Psoas muscle (tissue), 8 donors: ENCODE measurements around the gene IL18R1. TPM values are rescaled to one million over a fixed set of nuclear protein-coding genes. Genes with fewer than 3 reads are reported as not detected.
"Not testable (repeated sequence)": the region's sequence is repeated elsewhere in the genome, so short reads cannot be mapped to it uniquely, and the experiment has no call there.

Experiments
- ATAC-seq, 4 donors: fragments of 200-7000 bp; cut with Tn5 transposase; one replicate each; pipeline ENCODE4 v1.9.1; 2020; ENCODE audit warnings: moderate library complexity in 3 of 4, mild to moderate bottlenecking in 2 of 4
- DNase-seq, 2 donors: peaks; one replicate each; pipeline ENCODE4 v3.0.0-alpha.2; 2020
- H3K27ac ChIP-seq: fragments of 200-600 bp; one replicate; pipeline ENCODE4 v1.8.0; 2022
- H3K27me3 ChIP-seq, 3 donors: fragments of 200-600 bp in 1 of 3; one replicate each; pipeline versions ENCODE4 v1.6.1 to v1.8.0; 2013 to 2022; ENCODE audit warnings: low read length in 2 of 3, mild to moderate bottlenecking in 2 of 3, moderate library complexity in 1 of 3; ENCODE audit not compliant: insufficient read depth in 3 of 3
- H3K36me3 ChIP-seq, 2 donors: fragments of 200-600 bp in 1 of 2; one replicate each; pipeline versions ENCODE4 v1.6.1 to v1.8.0; 2013 to 2022; ENCODE audit warnings: low read depth in 1 of 2, mild to moderate bottlenecking in 1 of 2, moderate library complexity in 1 of 2; ENCODE audit not compliant: insufficient read depth in 1 of 2
- H3K4me1 ChIP-seq: fragments of 200-600 bp; one replicate; pipeline ENCODE4 v1.8.0; 2022
- H3K4me3 ChIP-seq: fragments of 200-600 bp; one replicate; pipeline ENCODE4 v1.8.0; 2022; ENCODE audit warnings: mild to moderate bottlenecking
- H3K9me3 ChIP-seq: fragments of 200-600 bp; one replicate; pipeline ENCODE4 v1.8.0; 2022
- WGBS, 3 donors: extraction: QIAGEN DNeasy Blood & Tissue Kit; methylation state at CpG; one replicate each; pipeline versions ENCODE4 v1.1.6 to v1.1.7; 2013; 5-methylcytosine and 5-hydroxymethylcytosine counted together
- intact Hi-C, 2 donors: fragments of 100-400 bp; cut with DNase I; formaldehyde crosslinking; loops; one replicate each; pipeline versions ENCODE4 v1.11.0 to v1.14.2; 2022
- polyA plus RNA-seq, 3 donors: library from polyadenylated mRNA; stranded (reverse); fragments of 200-250 nt; gene quantifications; one replicate each; pipeline ENCODE4 v1.2.3, GENCODE V29; 2013
- total RNA-seq, 4 donors: library from RNA; stranded (reverse); fragmentation: NEBNext Ultra II Directional in 2 of 4; extraction: Animal tissue kit (Norgen Biotek cat#: 25700) in 2 of 4; gene quantifications; one replicate each; pipeline versions ENCODE4 v1.2.1 to v1.2.4, GENCODE V29; 2021 to 2023
- TF ChIP-seq, protein P1 (sequence below): fragments of 200-600 bp; IDR thresholded peaks from one replicate; pipeline ENCODE4 v1.8.0; 2022; ENCODE audit warnings: antibody characterized with exemption
- donor health status: healthy with polysubstance abuse.
- donor health status: DM: no; HTN: no; CAD: no; lungs with moderate emphysema.
- donor health status: Bipolar disorder and iron deficiency.
- donor health status: healthy.
- donor health status: DM: yes; HTN: yes; CAD: no.
- donor health status: DM: no; HTN: no; CAD: no.
- donor health status: DM: no; HTN: no; CAD: no.
- donor health status: DM: yes; HTN: yes; CAD: no.

IL18R1 gene
- total and polyA plus RNA-seq, 7 donors = 0.26 to 2.1 (median 0.83) TPM

DNA sequence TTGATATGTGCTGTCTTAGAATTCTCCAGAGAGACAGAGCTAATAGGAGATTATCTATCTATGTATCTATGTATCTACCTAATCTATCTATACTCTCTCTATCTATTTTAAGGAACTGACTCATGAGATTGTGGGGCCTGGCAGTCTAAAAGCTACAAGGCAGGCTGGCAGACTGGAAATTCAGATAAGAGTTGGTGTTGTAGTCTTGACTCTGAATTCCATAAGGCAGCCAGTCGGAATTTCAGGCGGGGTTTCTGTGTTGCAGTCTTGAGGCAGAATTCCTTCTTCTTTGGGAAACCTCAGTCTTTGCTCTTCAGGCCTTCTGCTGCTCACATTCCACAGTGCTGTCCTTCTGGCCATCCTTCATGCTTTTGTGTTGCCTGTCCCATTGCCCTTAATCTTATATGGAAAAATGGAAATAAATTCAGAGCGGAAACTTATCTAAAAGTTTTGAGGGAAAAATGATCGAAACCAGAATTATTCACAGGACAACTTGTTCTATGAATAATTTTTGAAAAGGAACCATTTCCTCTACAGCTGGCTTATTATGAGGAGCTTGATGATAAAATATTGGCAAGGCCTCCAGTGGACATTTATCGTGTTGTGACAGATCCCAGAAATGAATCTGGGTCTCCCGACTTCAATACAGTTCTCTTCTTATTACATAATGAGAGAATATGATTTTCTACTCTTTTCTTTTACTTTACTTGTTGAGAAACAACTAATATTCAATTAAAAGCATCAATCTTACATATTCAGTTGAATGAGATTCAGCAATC is 33.5 kb upstream of the IL18R1 start:
- H3K27ac ChIP-seq = no peak overlapping the region

DNA sequence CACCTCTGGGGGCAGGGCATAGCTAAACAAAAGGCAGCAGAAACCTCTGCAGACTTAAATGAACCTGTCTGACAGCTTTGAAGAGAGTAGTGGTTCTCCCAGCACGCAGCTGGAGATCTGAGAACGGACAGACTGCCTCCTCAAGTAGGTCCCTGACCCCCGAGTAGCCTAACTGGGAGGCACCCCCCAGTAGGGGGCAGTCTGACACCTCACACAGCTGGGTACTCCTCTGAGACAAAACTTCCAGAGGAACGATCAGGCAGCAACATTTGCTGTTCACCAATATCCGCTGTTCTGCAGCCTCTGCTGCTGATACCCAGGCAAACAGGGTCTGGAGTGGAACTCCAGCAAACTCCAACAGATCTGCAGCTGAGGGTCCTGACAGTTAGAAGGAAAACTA is 30.7 kb upstream of the IL18R1 start:
- intact Hi-C loops, H3K36me3 ChIP-seq, H3K9me3 ChIP-seq, DNase-seq, H3K27me3 ChIP-seq, H3K4me3 ChIP-seq, H3K4me1 ChIP-seq, H3K27ac ChIP-seq, ATAC-seq: not testable (repeated sequence)
- 78 to 95% (median 95%) methylated on average over 3 to 5 of the region's 5 CpGs for WGBS, 3 donors

More for the DNA sequence above, 33.5 kb upstream of the IL18R1 start:
- no peaks in the 10 kb centered on the region for H3K9me3 ChIP-seq
- TF ChIP-seq, protein P1, sequence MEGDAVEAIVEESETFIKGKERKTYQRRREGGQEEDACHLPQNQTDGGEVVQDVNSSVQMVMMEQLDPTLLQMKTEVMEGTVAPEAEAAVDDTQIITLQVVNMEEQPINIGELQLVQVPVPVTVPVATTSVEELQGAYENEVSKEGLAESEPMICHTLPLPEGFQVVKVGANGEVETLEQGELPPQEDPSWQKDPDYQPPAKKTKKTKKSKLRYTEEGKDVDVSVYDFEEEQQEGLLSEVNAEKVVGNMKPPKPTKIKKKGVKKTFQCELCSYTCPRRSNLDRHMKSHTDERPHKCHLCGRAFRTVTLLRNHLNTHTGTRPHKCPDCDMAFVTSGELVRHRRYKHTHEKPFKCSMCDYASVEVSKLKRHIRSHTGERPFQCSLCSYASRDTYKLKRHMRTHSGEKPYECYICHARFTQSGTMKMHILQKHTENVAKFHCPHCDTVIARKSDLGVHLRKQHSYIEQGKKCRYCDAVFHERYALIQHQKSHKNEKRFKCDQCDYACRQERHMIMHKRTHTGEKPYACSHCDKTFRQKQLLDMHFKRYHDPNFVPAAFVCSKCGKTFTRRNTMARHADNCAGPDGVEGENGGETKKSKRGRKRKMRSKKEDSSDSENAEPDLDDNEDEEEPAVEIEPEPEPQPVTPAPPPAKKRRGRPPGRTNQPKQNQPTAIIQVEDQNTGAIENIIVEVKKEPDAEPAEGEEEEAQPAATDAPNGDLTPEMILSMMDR = no peak
- 67 to 85% (median 80%) methylated on average over 6 of the region's 6 CpGs for WGBS, 3 donors
- H3K27me3 ChIP-seq = no peaks in the 10 kb centered on the region
- DNase-seq (no peak), ATAC-seq (no peak)
- intact Hi-C loops = no loop called here
- no peak overlapping the region for H3K4me3 ChIP-seq
- H3K4me1 ChIP-seq = no peaks in the 10 kb centered on the region
- H3K36me3 ChIP-seq = no peaks in the 10 kb centered on the region

GRCh38 chr2:102331311-102331980 is 24.1 kb upstream of the IL18R1 start:
- H3K4me1 ChIP-seq = no peaks in the 10 kb centered on the region
- peaks cover 6% of the 10 kb centered on the region for H3K9me3 ChIP-seq
- no peak overlapping the region for H3K4me3 ChIP-seq
- peak in 1 of 4 donors; percentile 19 for ATAC-seq
- 64 to 68% (median 65%) methylated on average over 5 of the region's 5 CpGs for WGBS, 3 donors
- H3K36me3 ChIP-seq = no peaks in the 10 kb centered on the region
- TF ChIP-seq, protein P1 = no peak
- no peaks in the 10 kb centered on the region for H3K27me3 ChIP-seq
- no peak overlapping the region for H3K27ac ChIP-seq
- intact Hi-C loops = no loop called here
- DNase-seq = no peak

DNA sequence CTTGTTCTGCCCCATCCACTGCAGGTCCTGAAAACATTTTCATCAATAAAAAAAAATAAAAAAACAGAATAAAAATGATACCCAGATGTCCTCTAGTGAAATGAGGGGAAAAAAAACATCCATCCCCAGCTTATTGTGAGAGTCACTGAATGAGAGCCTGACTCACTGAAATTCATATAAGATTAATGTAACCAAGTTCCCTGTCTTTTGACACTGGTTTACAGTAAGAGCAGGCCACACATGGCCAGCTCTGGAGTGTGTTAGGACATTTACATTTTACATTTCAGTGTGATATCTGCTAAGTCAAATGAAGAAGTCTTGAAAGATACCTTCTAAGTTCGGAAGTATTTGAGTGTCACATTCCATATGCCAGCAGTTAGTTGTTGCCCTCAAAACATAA is 21.1 kb upstream of the IL18R1 start:
- Histone ChIP-seq H3K4me3 (no peak overlapping the region), H3K4me1 (peaks cover 6% of the 10 kb centered on the region), H3K36me3 (no peaks in the 10 kb centered on the region), H3K27ac (no peak overlapping the region), H3K27me3 (no peaks in the 10 kb centered on the region), H3K9me3 (peaks cover 6% of the 10 kb centered on the region)
- intact Hi-C loops = no loop called here
- TF ChIP-seq, protein P1 = no peak
- ATAC-seq (no peak), DNase-seq (no peak)
- 90 to 92% (median 91%) methylated on average over 1 of the region's 1 CpG for WGBS, 3 donors

GRCh38 chr2:102335871-102336366 is 19.7 kb upstream of the IL18R1 start:
- no peak overlapping the region for H3K27ac ChIP-seq
- no peak for DNase-seq
- TF ChIP-seq, protein P1 = no peak

More at GRCh38 chr2:102335871-102336366, 19.7 kb upstream of the IL18R1 start:
- 60 to 66% (median 63%) methylated on average over 8 of the region's 8 CpGs for WGBS, 3 donors
- no peaks in the 10 kb centered on the region for H3K36me3 ChIP-seq
- intact Hi-C loops = no loop called here
- H3K9me3 ChIP-seq = peaks cover 2% of the 10 kb centered on the region
- no peak for ATAC-seq
- no peak overlapping the region for H3K4me3 ChIP-seq
- H3K27me3 ChIP-seq = no peaks in the 10 kb centered on the region
- H3K4me1 ChIP-seq = peaks cover 6% of the 10 kb centered on the region
